Type B pancreatic cell (in vitro differentiated cells): ENCODE data around the gene CXorf65. TPM values are rescaled to one million over a fixed set of nuclear protein-coding genes. Genes with fewer than 3 reads are reported as not detected.

Experiments used
- DNase-seq: peaks from one replicate; pipeline ENCODE4 v3.0.0; 2021; ENCODE audit warnings: mixed read lengths; ENCODE audit not compliant: unreplicated experiment; ENCODE audit errors: extremely low spot score
- H3K27ac Mint-ChIP-seq: 2 replicates; pipeline ENCODE4 v1.8.0; 2021; ENCODE audit warnings: mild to moderate bottlenecking, mixed read lengths
- H3K27me3 Mint-ChIP-seq: 2 replicates; pipeline ENCODE4 v1.8.0; 2021; ENCODE audit warnings: mixed read lengths
- H3K36me3 Mint-ChIP-seq: 2 replicates; pipeline ENCODE4 v1.8.0; 2021; ENCODE audit warnings: mixed read lengths
- H3K4me1 Mint-ChIP-seq: one replicate; pipeline ENCODE4 v1.8.0; 2021; ENCODE audit warnings: mixed read lengths; ENCODE audit not compliant: unreplicated experiment
- H3K4me3 Mint-ChIP-seq: 2 replicates; pipeline ENCODE4 v1.8.0; 2021; ENCODE audit warnings: mild to moderate bottlenecking, mixed read lengths
- H3K9me3 Mint-ChIP-seq: 2 replicates; pipeline ENCODE4 v1.8.0; 2021; ENCODE audit warnings: mixed read lengths
- total RNA-seq: library from RNA; stranded (reverse); gene quantifications from 2 replicates; pipeline ENCODE4 v1.2.1, GENCODE V29; 2021; ENCODE audit warnings: low replicate concordance
- TF ChIP-seq, protein P1 (sequence below): fragments of 200-600 bp; sonication (generic); conservative IDR thresholded peaks from 2 replicates; pipeline ENCODE4 v1.5.0; 2021; ENCODE audit warnings: antibody characterized with exemption, mild to moderate bottlenecking

The CXorf65 gene
- total RNA-seq, 1 donor from 2014 or later: not detected

GRCh38 chrX:71095033-71095432 is 11.5 kb downstream of the CXorf65 start:
- H3K9me3 Mint-ChIP-seq: no peaks in the 10 kb centered on the region
- peak overlapping the region; percentile 81 for H3K27ac Mint-ChIP-seq
- no peaks in the 10 kb centered on the region for H3K36me3 Mint-ChIP-seq
- no peaks in the 10 kb centered on the region for H3K4me1 Mint-ChIP-seq
- H3K27me3 Mint-ChIP-seq: no peaks in the 10 kb centered on the region
- TF ChIP-seq, protein P1, sequence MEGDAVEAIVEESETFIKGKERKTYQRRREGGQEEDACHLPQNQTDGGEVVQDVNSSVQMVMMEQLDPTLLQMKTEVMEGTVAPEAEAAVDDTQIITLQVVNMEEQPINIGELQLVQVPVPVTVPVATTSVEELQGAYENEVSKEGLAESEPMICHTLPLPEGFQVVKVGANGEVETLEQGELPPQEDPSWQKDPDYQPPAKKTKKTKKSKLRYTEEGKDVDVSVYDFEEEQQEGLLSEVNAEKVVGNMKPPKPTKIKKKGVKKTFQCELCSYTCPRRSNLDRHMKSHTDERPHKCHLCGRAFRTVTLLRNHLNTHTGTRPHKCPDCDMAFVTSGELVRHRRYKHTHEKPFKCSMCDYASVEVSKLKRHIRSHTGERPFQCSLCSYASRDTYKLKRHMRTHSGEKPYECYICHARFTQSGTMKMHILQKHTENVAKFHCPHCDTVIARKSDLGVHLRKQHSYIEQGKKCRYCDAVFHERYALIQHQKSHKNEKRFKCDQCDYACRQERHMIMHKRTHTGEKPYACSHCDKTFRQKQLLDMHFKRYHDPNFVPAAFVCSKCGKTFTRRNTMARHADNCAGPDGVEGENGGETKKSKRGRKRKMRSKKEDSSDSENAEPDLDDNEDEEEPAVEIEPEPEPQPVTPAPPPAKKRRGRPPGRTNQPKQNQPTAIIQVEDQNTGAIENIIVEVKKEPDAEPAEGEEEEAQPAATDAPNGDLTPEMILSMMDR: no peak
- DNase-seq: no peak
- peak overlapping the region; percentile 91 for H3K4me3 Mint-ChIP-seq

DNA sequence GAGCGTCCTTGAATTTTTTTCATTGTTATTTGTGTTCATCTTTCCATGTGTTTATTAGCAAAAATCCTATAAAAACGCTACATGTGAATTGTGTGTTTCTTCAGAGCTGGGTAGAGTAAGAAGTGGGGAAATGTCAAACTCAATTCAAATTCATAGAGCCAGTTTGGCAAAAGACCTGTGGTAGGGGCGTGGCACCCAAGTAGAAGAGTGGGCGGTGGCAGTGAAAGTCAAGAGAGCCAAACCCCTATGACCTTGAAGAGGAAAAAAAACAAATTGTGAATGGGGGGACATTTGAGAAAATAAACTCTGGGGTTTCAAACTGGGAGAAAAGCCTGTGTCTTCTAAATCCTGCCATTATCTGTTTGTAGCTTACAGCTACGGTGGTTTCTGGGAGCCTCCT is 15.3 kb downstream of the CXorf65 start:
- no peaks in the 10 kb centered on the region for H3K9me3 Mint-ChIP-seq
- no peak for DNase-seq
- H3K4me3 Mint-ChIP-seq: no peak overlapping the region
- TF ChIP-seq, protein P1: no peak
- no peaks in the 10 kb centered on the region for H3K27me3 Mint-ChIP-seq
- H3K27ac Mint-ChIP-seq: no peak overlapping the region
- H3K36me3 Mint-ChIP-seq: no peaks in the 10 kb centered on the region
- no peaks in the 10 kb centered on the region for H3K4me1 Mint-ChIP-seq

DNA sequence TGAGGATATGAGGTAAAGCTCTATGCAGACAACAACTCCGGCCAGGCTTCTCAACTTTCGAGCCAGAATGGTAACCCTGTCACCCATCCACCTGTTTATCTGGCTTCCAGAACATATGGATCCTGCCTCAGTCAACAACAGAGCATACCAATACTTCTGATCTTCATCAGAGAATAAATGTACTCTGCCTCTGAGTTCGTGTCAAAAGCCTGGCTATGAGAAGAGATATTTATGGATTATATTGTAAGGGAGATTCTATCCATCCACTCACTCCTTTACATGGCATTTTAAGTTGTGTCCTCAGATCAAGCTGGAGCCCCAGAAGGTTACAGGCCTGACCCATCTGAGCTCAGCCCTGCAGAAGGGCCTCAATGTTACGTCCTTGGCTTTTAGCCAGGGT is 20.6 kb downstream of the CXorf65 start:
- peak; percentile 20 for DNase-seq
- Mint-ChIP-seq H3K4me1 (no peaks in the 10 kb centered on the region), H3K36me3 (no peaks in the 10 kb centered on the region), H3K9me3 (no peaks in the 10 kb centered on the region), H3K4me3 (no peak overlapping the region), H3K27ac (no peak overlapping the region), H3K27me3 (no peaks in the 10 kb centered on the region)
- TF ChIP-seq, protein P1: no peak

DNA sequence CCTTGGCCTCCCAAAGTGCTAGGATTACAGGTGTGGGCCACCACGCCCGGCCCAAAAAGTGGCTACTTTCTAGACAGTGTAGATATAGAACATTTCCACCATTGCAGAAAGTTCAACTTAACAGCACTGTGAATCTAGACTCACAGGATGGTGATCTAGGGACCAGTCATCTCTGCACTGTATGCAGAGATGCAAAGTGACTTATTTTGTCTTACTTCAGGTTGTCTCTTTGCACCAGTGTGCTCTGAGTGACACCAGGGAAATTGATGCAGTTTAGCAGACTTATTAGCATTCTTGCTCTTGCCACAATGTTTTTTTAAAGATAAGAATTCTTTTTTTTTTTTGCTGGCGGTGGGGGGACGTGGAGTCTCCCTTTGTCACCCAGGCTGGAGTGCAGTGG is 23.7 kb downstream of the CXorf65 start:
- TF ChIP-seq, protein P1: no peak
- no peak overlapping the region for H3K27ac Mint-ChIP-seq
- H3K27me3 Mint-ChIP-seq: no peaks in the 10 kb centered on the region
- no peak overlapping the region for H3K4me3 Mint-ChIP-seq
- H3K9me3 Mint-ChIP-seq: no peaks in the 10 kb centered on the region
- H3K4me1 Mint-ChIP-seq: no peaks in the 10 kb centered on the region
- no peak for DNase-seq
- no peaks in the 10 kb centered on the region for H3K36me3 Mint-ChIP-seq

GRCh38 chrX:71082124-71082647 is 24.4 kb downstream of the CXorf65 start:
- TF ChIP-seq, protein P1: no peak
- Mint-ChIP-seq H3K36me3 (no peaks in the 10 kb centered on the region), H3K4me3 (no peak overlapping the region), H3K27ac (no peak overlapping the region), H3K9me3 (no peaks in the 10 kb centered on the region), H3K4me1 (no peaks in the 10 kb centered on the region), H3K27me3 (no peaks in the 10 kb centered on the region)
- DNase-seq: no peak
